ENCODE measurements around the gene SUGP2. TPM values are rescaled to one million over a fixed set of nuclear protein-coding genes. Genes with fewer than 3 reads are reported as not detected.

Gene SUGP2
- total and polyA plus RNA-seq, 9 of the 15 experiments (the other 6 are each of a cell fraction or from before 2014, with no cell fraction given): 13.1 to 101 (median 63.1) TPM

DNA sequence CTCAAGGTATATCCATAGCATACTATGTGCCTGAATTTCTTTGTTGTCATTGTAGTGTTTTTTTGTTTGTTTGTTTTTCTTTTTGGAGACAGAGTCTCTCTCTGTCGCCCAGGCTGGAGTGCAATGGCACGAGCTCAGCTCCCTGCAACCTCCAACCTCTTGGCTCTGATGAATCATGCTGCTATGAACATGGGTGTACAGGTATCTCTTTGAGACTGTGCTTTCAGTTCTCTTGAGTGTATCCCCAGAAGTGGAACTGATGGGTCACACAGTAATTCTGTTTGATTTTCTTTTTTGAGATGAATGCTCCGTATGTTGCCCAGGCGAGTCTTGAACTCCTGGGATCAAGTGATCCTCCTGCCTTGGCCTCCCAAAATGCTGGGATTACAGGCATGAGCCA is 16.8 kb upstream of the SUGP2 start:
- FAIRE-seq (no peak), ATAC-seq (no peak), DNase-seq (ENCODE audit: extremely low read depth in 1 of 4, low spot score in 3 of 4) (no peak)
- H4K20me1 ChIP-seq (replicated peaks; ENCODE audit: control insufficient read depth, insufficient read depth, low read length): 0 out of 2 replicates have a peak, but pooled peaks cover 4% of the 10 kb centered on the region
- no peak overlapping the region for H3K4me2 ChIP-seq (ENCODE audit: insufficient read depth, low read length)
- H3K9me1 ChIP-seq (ENCODE audit: control insufficient read depth, insufficient read depth, low read length): peaks cover 4% of the 10 kb centered on the region
- peaks cover 0 to 23% of the 10 kb centered on the region in 2 experiments; a peak in 2 of 5 replicates for H3K4me1 ChIP-seq (replicated peaks in 1 of 2; ENCODE audit: control insufficient read depth in 2 of 2, insufficient read depth in 2 of 2, low read length in 2 of 2)
- H3K4me3 ChIP-seq: no peak overlapping the region
- no peak overlapping the region for H2AFZ ChIP-seq (ENCODE audit: low read depth, low read length)
- no peak overlapping the region for H3K9ac ChIP-seq (ENCODE audit: insufficient read depth in 1 of 2, low read depth in 2 of 2, low read length in 2 of 2)
- H3K9me3 ChIP-seq (replicated peaks; ENCODE audit: control insufficient read depth, insufficient read depth, low read depth, low read length): no peaks in the 10 kb centered on the region
- CTCF ChIA-PET (ENCODE audit: low intra/inter-chr PET ratio): no interaction called here
- no peaks in the 10 kb centered on the region for H3K27me3 ChIP-seq (ENCODE audit: control insufficient read depth in 2 of 2, insufficient read depth in 2 of 2, low read length in 2 of 2)
- WGBS (ENCODE audit: insufficient coverage, low coverage, missing lambda C conversion rate): 92% methylated on average over 4 of the region's 4 CpGs
- intact Hi-C loops (cut with micrococcal nuclease) (loop anchor here (10.0 kb wide), 1 partner anchor 275 kb away; the partner anchor contains the start of genes MAU2 and SUGP1), in situ Hi-C loops (cut with MboI) (no loop called here)
- peaks cover 74% of the 10 kb centered on the region for H3K36me3 ChIP-seq (ENCODE audit: control insufficient read depth, insufficient read depth, low read length)
- BruUV-seq (replicated peaks): no TSS peak
- H3K27ac ChIP-seq (ENCODE audit: extremely low read depth, low read depth, low read length): no peak overlapping the region
- peaks cover 3% of the 10 kb centered on the region; the same call in 2 of the 3 replicates for H3K79me2 ChIP-seq (ENCODE audit: control insufficient read depth, insufficient read depth, low read length)
- POLR2A ChIA-PET: interaction anchor here (0.6 to 2.7 kb wide), 3 partner anchors 10 to 852 kb away, joined by 3 to 11 read pairs (median 5); no protein-coding TSS in a partner anchor
- TF ChIP-seq FOS (IDR thresholded peaks at IDR 0.05; ENCODE audit: extremely low read depth, insufficient read length) (no peak), PTRF (tag; IDR thresholded peaks at IDR 0.05) (no peak), ZFP30 (CRISPR knock-in tag; IDR thresholded peaks at IDR 0.05; ENCODE audit: borderline replicate concordance) (no peak), ZNF124 (CRISPR knock-in tag; IDR thresholded peaks at IDR 0.05) (no peak)
- TF ChIP-seq, protein P1, sequence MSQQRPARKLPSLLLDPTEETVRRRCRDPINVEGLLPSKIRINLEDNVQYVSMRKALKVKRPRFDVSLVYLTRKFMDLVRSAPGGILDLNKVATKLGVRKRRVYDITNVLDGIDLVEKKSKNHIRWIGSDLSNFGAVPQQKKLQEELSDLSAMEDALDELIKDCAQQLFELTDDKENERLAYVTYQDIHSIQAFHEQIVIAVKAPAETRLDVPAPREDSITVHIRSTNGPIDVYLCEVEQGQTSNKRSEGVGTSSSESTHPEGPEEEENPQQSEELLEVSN (IDR thresholded peaks at IDR 0.05; ENCODE audit: borderline replicate concordance in 1 of 2, extremely low read depth in 1 of 2, insufficient read depth in 1 of 2, insufficient read length in 1 of 2, low read depth in 1 of 2, low read length in 1 of 2, poor library complexity in 1 of 2, severe bottlenecking in 1 of 2): no peak
- TF ChIP-seq, protein P2, sequence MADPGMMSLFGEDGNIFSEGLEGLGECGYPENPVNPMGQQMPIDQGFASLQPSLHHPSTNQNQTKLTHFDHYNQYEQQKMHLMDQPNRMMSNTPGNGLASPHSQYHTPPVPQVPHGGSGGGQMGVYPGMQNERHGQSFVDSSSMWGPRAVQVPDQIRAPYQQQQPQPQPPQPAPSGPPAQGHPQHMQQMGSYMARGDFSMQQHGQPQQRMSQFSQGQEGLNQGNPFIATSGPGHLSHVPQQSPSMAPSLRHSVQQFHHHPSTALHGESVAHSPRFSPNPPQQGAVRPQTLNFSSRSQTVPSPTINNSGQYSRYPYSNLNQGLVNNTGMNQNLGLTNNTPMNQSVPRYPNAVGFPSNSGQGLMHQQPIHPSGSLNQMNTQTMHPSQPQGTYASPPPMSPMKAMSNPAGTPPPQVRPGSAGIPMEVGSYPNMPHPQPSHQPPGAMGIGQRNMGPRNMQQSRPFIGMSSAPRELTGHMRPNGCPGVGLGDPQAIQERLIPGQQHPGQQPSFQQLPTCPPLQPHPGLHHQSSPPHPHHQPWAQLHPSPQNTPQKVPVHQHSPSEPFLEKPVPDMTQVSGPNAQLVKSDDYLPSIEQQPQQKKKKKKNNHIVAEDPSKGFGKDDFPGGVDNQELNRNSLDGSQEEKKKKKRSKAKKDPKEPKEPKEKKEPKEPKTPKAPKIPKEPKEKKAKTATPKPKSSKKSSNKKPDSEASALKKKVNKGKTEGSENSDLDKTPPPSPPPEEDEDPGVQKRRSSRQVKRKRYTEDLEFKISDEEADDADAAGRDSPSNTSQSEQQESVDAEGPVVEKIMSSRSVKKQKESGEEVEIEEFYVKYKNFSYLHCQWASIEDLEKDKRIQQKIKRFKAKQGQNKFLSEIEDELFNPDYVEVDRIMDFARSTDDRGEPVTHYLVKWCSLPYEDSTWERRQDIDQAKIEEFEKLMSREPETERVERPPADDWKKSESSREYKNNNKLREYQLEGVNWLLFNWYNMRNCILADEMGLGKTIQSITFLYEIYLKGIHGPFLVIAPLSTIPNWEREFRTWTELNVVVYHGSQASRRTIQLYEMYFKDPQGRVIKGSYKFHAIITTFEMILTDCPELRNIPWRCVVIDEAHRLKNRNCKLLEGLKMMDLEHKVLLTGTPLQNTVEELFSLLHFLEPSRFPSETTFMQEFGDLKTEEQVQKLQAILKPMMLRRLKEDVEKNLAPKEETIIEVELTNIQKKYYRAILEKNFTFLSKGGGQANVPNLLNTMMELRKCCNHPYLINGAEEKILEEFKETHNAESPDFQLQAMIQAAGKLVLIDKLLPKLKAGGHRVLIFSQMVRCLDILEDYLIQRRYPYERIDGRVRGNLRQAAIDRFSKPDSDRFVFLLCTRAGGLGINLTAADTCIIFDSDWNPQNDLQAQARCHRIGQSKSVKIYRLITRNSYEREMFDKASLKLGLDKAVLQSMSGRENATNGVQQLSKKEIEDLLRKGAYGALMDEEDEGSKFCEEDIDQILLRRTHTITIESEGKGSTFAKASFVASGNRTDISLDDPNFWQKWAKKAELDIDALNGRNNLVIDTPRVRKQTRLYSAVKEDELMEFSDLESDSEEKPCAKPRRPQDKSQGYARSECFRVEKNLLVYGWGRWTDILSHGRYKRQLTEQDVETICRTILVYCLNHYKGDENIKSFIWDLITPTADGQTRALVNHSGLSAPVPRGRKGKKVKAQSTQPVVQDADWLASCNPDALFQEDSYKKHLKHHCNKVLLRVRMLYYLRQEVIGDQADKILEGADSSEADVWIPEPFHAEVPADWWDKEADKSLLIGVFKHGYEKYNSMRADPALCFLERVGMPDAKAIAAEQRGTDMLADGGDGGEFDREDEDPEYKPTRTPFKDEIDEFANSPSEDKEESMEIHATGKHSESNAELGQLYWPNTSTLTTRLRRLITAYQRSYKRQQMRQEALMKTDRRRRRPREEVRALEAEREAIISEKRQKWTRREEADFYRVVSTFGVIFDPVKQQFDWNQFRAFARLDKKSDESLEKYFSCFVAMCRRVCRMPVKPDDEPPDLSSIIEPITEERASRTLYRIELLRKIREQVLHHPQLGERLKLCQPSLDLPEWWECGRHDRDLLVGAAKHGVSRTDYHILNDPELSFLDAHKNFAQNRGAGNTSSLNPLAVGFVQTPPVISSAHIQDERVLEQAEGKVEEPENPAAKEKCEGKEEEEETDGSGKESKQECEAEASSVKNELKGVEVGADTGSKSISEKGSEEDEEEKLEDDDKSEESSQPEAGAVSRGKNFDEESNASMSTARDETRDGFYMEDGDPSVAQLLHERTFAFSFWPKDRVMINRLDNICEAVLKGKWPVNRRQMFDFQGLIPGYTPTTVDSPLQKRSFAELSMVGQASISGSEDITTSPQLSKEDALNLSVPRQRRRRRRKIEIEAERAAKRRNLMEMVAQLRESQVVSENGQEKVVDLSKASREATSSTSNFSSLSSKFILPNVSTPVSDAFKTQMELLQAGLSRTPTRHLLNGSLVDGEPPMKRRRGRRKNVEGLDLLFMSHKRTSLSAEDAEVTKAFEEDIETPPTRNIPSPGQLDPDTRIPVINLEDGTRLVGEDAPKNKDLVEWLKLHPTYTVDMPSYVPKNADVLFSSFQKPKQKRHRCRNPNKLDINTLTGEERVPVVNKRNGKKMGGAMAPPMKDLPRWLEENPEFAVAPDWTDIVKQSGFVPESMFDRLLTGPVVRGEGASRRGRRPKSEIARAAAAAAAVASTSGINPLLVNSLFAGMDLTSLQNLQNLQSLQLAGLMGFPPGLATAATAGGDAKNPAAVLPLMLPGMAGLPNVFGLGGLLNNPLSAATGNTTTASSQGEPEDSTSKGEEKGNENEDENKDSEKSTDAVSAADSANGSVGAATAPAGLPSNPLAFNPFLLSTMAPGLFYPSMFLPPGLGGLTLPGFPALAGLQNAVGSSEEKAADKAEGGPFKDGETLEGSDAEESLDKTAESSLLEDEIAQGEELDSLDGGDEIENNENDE (IDR thresholded peaks at IDR 0.05; ENCODE audit: low read depth, low read length): no peak
- TF ChIP-seq, protein P3, sequence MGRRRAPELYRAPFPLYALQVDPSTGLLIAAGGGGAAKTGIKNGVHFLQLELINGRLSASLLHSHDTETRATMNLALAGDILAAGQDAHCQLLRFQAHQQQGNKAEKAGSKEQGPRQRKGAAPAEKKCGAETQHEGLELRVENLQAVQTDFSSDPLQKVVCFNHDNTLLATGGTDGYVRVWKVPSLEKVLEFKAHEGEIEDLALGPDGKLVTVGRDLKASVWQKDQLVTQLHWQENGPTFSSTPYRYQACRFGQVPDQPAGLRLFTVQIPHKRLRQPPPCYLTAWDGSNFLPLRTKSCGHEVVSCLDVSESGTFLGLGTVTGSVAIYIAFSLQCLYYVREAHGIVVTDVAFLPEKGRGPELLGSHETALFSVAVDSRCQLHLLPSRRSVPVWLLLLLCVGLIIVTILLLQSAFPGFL (CRISPR knock-in tag; IDR thresholded peaks at IDR 0.05): no peak

Data from K562 (cell line).